ENCODE measurements around the gene FOSL1. TPM values are rescaled to one million over a fixed set of nuclear protein-coding genes. Genes with fewer than 3 reads are reported as not detected.
A peak's percentile ranks its signal among the peaks of the same experiment; 100 is the strongest.

Gene FOSL1
- polyA plus RNA-seq, 3 donors: 2.5 to 28.2 (median 2.5) TPM

- no peak for DNase-seq
- Histone ChIP-seq H4K20me1 (ENCODE audit: insufficient read depth, low read length) (no peaks in the 10 kb centered on the region), H3K27me3 (ENCODE audit: control insufficient read depth in 2 of 2, insufficient read depth in 2 of 2, low read length in 2 of 2) (no peaks in the 10 kb centered on the region), H3K27ac (ENCODE audit: low read depth in 1 of 2, low read length in 2 of 2) (no peak overlapping the region), H3K79me2 (ENCODE audit: insufficient read depth, low read length) (no peaks in the 10 kb centered on the region), H3K9me3 (replicated peaks in 1 of 2; ENCODE audit: control insufficient read depth in 1 of 2, insufficient read depth in 1 of 2, low read length in 2 of 2) (no peaks in the 10 kb centered on the region), H3K4me1 (ENCODE audit: control insufficient read depth in 1 of 2, insufficient read depth in 2 of 2, low read length in 2 of 2) (peaks cover 13 to 16% of the 10 kb centered on the region in 2 donors), H3K4me2 (replicated peaks; ENCODE audit: extremely low read depth, low read length, poor library complexity, severe bottlenecking) (no peak overlapping the region), H2AFZ (ENCODE audit: insufficient read depth, low read depth, low read length, poor library complexity, severe bottlenecking) (no peak overlapping the region), H3K9ac (ENCODE audit: insufficient read depth, low read length, poor library complexity, severe bottlenecking) (no peak overlapping the region), H3K4me3 (replicated peaks in 1 of 3; ENCODE audit: low read depth in 2 of 3, low read length in 3 of 3) (no peak overlapping the region), H3K36me3 (replicated peaks in 1 of 2; ENCODE audit: control insufficient read depth in 1 of 2, insufficient read depth in 2 of 2, low read length in 2 of 2) (no peaks in the 10 kb centered on the region)
- Mint-ChIP-seq H3K36me3 (no peaks in the 10 kb centered on the region), H3K27ac (peak overlapping the region in 1 of 7 donors; percentile 28), H3K4me3 (no peak overlapping the region), H3K9me3 (peaks cover 0 to 5% (median 0%) of the 10 kb centered on the region in 7 donors), H3K4me1 (peaks cover 25% of the 10 kb centered on the region), H3K27me3 (ENCODE audit: low read depth in 3 of 3) (peaks cover 1 to 11% (median 3%) of the 10 kb centered on the region in 3 donors)
- intact Hi-C loops (cut with micrococcal nuclease): no loop called here
- 82% methylated on average over 6 of the region's 9 CpGs for WGBS (ENCODE audit: insufficient coverage)
- TF ChIP-seq CTCF (IDR thresholded peaks at IDR 0.05): peak; percentile 8
Observed at GRCh38 chr11:65932558-65932919, 32.4 kb upstream of the FOSL1 start.

- Histone ChIP-seq H3K9ac (ENCODE audit: insufficient read depth, low read length, poor library complexity, severe bottlenecking) (no peak overlapping the region), H3K4me3 (replicated peaks in 1 of 3; ENCODE audit: low read depth in 2 of 3, low read length in 3 of 3) (no peak overlapping the region), H3K4me2 (replicated peaks; ENCODE audit: extremely low read depth, low read length, poor library complexity, severe bottlenecking) (no peak overlapping the region), H3K36me3 (replicated peaks in 1 of 2; ENCODE audit: control insufficient read depth in 1 of 2, insufficient read depth in 2 of 2, low read length in 2 of 2) (no peaks in the 10 kb centered on the region), H3K27ac (ENCODE audit: low read depth in 1 of 2, low read length in 2 of 2) (no peak overlapping the region), H3K9me3 (replicated peaks in 1 of 2; ENCODE audit: control insufficient read depth in 1 of 2, insufficient read depth in 1 of 2, low read length in 2 of 2) (no peaks in the 10 kb centered on the region), H3K4me1 (ENCODE audit: control insufficient read depth in 1 of 2, insufficient read depth in 2 of 2, low read length in 2 of 2) (peaks cover 18 to 21% of the 10 kb centered on the region in 2 donors), H2AFZ (ENCODE audit: insufficient read depth, low read depth, low read length, poor library complexity, severe bottlenecking) (no peak overlapping the region), H3K79me2 (ENCODE audit: insufficient read depth, low read length) (no peaks in the 10 kb centered on the region), H3K27me3 (ENCODE audit: control insufficient read depth in 2 of 2, insufficient read depth in 2 of 2, low read length in 2 of 2) (no peaks in the 10 kb centered on the region), H4K20me1 (ENCODE audit: insufficient read depth, low read length) (no peaks in the 10 kb centered on the region)
- Mint-ChIP-seq H3K27me3 (ENCODE audit: low read depth in 3 of 3) (peaks cover 0 to 5% (median 2%) of the 10 kb centered on the region in 3 donors), H3K36me3 (no peaks in the 10 kb centered on the region), H3K4me3 (no peak overlapping the region), H3K4me1 (peaks cover 30% of the 10 kb centered on the region), H3K27ac (no peak overlapping the region), H3K9me3 (peaks cover 0 to 5% (median 0%) of the 10 kb centered on the region in 7 donors)
- WGBS (ENCODE audit: insufficient coverage): 79% methylated on average over 11 of the region's 13 CpGs
- no peak for DNase-seq
- peak; percentile 6 for TF ChIP-seq CTCF (IDR thresholded peaks at IDR 0.05)
- intact Hi-C loops (cut with micrococcal nuclease): no loop called here
Observed at GRCh38 chr11:65931773-65932557, 31.8 kb upstream of the FOSL1 start.
